HG03442 (cell line): ENCODE measurements around the gene CHST13.

Experiments used
- ATAC-seq: cut with Tn5 transposase; IDR thresholded peaks from one replicate; pipeline ENCODE4 v1.9.1; 2021; ENCODE audit warnings: mild to moderate bottlenecking, moderate library complexity; ENCODE audit not compliant: unreplicated experiment

CHST13 gene

DNA sequence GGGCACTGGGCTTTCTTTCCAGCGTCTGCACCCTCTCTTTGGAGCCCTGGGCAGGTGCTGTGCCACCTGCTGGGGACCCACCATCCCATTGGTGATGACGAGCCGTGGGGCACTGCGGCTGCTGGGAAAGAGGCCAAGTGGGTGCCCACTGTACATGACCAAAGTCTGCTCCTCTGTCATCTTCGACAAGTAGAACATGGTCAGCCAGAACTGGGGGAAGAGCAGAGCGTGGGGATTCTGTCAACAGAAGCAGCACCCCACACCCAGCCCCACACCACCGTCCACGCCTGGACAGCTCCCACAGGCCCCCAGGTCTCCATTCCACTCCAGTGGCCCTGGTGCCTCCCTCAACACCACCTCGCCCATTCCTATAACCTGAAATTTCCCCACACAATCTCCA, 16.1 kb upstream of the CHST13 start:
- no peak for ATAC-seq

GRCh38 chr3:126508564-126508964, 15.4 kb upstream of the CHST13 start:
- no peak for ATAC-seq

GRCh38 chr3:126509597-126510307, 14.2 kb upstream of the CHST13 start:
- no peak for ATAC-seq

DNA sequence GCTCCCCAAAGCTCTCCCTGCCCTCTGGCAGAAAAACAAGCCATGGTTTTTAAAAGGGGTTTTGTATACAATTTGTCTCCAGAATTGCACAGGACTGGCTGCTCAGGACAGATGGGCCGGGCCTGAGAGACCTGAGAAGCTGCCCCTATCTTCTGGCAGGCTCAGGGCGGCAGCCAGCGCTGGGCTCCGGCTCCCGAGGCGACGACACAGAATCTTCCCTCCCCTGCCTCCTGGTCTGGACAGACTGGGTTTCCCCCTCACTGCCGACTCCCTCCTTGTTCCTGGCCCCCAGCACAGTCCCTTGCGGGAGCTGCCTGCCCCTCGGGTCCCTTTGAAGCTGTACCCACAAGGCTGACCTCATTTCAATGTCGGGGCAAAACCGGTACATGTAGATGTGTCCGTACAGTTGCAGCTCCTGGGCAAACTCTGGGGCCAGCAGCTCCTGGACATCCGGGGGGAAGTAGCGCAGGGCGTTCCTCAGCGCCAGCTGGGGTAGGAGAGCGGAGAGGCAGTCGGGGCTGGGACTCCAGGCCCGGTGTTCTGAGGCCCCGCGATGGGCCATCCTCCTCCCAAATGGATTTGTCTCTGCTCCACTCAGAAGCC, 13.5 kb upstream of the CHST13 start:
- ATAC-seq, result no peak

DNA sequence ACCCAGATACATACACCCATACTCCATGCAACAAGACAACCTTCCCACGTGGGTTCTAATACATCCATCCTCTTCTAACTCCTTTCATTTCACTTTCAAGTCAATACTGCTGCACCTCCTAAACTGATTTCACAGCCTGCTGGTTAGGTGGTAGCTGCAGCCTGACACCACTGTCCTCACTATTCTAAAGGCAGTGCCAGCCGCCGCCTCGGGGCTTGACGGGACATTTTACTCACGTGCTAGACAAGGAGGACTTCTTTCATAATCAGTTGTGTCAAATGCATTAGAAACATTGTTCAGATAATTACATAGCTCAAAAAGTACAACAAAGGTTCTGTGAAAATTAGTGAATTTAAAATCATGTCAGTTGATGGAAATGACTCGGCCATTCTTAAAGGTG, 12.7 kb upstream of the CHST13 start:
- no peak for ATAC-seq

DNA sequence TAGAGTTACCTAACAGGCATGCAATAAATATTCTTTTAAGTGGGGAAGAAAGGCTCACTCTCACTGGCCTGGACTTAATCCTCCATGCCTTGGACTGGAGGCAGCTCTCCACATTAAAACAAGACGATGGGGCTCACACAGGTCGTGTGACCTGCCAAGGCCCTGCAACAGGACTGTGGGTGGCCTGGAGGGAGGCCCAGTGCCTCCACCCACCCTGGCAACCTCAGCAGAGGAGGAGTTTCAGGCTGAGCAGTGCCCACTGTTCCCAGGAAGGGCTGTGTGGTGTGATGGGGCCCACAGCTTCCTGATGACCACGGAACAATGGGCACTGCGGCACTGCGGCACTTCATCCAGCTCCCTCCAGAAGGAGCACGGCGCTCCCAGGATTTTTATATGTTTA, 11.9 kb upstream of the CHST13 start:
- no peak for ATAC-seq

GRCh38 chr3:126512916-126513650, 10.9 kb upstream of the CHST13 start:
- ATAC-seq, result no peak

GRCh38 chr3:126514161-126514560, 9.8 kb upstream of the CHST13 start:
- ATAC-seq, result no peak

DNA sequence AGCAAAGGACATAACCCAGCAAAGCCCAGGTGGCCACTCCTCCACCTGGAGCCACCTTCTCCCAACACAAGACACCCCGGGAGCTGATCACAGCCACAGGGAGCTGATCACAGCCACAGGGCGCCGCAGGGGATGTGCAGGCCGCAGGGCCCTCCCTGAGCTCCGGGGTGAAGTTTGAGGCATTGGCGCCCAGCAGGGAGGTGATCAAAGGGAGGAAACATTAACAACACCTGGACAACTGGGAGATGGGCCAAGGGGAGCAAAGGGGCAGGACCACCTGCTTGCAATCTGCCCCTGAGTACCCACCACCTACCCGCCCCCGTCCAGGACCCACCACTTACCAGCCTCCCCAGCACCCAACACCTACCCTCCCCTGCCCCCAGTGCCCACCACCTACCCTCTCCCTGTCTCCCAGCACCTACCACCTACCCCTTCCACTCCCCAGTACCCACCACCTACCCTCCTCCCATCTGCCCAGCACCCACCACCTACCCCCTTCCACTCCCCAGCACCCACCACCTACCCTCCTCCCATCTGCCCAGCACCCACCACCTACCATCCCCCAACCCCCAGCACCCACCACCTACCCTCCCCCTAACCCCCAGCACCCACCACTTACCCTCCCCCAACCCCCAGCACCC, 8.8 kb upstream of the CHST13 start:
- ATAC-seq, result no peak

GRCh38 chr3:126516152-126516935, 7.6 kb upstream of the CHST13 start:
- no peak for ATAC-seq

DNA sequence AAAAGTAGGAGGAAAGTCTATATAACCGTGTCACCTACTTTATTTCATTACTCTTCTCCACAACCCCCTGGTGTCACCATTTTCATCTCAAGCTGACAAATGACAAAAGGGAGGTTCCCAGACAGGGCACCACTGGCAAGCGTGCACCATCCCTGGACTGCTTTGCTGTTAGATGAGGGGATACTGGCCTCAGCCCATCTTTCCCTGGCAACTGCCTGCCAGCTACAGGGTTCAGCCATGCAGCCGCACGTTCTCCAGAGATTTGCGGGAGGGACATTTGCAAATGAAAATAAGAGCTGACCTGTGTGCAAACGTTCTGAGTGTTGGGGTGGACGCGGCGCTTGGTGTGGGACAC, 7.0 kb upstream of the CHST13 start:
- ATAC-seq, result no peak

DNA sequence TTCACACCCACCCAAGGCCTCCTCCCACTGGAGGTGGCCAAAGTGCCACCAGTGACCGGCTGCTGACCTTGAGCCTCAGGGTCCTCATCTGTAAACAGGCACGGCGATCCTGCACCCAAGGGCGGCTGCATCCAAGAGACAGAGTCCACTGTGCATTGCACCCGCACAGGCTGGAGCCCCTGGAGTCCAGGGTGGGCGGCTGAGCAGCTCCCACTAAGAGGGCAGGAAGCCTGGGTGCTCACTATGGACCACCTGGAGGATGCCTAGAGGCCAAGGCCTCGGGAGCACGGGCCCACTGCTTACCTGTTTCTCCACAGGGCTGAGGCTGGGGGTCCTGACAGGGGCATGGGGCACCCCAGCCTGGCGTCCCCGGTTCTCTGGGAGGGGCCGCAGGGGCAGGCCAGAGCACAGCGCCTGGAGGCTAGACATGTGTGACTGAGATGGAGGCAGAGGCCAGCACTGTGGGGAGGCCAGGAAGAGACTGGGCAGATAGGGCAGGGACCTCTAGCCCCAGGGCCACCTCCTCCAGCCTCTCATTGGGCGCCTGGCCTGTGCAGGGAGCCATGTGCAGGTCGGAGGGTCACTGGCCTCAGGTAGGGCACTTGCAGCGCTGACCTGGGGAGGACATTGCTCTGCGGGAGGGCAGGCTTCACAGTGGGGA, 6.5 kb upstream of the CHST13 start, which contains the start of gene UROC1:
TSS of gene UROC1 (minus strand) at position 483 of the 661 bp plus-strand sequence. CDS start at position 429, 54 bp downstream.
- no peak for ATAC-seq

GRCh38 chr3:126517986-126518778, 5.8 kb upstream of the CHST13 start:
- ATAC-seq, result no peak

DNA sequence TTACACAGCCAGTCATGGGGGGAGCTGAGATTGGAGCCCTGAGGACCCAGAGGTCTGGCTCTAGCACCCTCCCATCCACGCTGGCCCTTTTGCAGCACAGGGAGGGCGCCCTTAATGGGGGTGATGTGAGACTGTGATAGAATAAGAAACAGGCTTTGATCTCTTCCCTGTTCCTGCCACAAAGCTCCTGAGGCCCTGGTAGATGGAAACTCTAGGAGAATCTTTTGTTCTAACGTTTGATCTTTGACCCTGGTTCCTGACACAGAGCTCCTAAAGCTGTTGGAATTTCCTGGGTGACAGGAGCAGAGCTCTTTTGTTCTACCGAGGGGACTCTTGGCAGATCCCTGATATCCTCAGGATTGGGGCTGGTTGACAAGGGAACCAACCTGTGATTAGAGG, 5.2 kb upstream of the CHST13 start:
- no peak for ATAC-seq

GRCh38 chr3:126519506-126520455, 4.2 kb upstream of the CHST13 start:
- ATAC-seq, result no peak

GRCh38 chr3:126521122-126521891, 2.6 kb upstream of the CHST13 start:
- no peak for ATAC-seq

DNA sequence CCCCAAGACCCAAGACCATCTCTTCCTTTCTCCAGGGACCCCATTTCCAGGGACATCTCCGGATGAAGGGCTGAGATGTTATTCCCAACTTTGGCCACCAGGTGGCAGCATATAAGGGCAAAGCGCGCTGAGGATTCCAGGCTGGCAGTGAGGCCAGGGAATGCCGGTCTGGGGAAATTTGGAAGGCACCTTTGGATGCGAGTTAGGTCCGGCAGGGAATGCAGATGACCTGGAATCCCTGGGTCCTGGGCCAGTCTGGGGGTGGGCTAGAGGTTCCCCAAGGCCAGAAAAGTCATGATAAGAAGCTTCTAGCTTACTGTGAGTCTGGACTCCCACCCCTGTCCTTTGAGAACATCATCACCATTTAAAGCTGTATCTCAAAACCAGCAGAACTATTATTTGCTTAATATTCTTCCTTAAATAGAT, 1.6 kb upstream of the CHST13 start:
- no peak for ATAC-seq
